ENCODE measurements around the gene CHD2.

DNA sequence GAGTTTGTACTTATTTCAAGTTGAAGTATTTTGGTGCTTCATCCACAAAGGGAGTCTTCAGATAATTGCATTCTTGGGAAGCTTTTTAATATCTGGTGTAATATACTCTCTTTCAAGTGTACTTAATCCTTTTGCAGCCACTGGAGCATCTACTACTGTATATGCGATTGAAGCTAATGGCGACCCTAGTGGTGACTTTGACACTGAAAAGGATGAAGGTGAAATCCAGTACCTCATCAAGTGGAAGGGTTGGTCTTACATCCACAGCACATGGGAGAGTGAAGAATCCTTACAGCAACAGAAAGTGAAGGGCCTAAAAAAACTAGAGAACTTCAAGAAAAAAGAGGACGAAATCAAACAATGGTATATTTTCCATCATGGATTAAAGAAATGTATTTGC lies 42.6 kb downstream of the CHD2 start:
- TF ChIP-seq, protein P1, sequence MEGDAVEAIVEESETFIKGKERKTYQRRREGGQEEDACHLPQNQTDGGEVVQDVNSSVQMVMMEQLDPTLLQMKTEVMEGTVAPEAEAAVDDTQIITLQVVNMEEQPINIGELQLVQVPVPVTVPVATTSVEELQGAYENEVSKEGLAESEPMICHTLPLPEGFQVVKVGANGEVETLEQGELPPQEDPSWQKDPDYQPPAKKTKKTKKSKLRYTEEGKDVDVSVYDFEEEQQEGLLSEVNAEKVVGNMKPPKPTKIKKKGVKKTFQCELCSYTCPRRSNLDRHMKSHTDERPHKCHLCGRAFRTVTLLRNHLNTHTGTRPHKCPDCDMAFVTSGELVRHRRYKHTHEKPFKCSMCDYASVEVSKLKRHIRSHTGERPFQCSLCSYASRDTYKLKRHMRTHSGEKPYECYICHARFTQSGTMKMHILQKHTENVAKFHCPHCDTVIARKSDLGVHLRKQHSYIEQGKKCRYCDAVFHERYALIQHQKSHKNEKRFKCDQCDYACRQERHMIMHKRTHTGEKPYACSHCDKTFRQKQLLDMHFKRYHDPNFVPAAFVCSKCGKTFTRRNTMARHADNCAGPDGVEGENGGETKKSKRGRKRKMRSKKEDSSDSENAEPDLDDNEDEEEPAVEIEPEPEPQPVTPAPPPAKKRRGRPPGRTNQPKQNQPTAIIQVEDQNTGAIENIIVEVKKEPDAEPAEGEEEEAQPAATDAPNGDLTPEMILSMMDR (IDR thresholded peaks at IDR 0.05; ENCODE audit: extremely low read depth in 1 of 2, insufficient read depth in 1 of 2, low read depth in 1 of 2, low read length in 2 of 2) = no peak
- TF ChIP-seq POLR2A (IDR thresholded peaks at IDR 0.05; ENCODE audit: low read depth, low read length) (no peak), EZH2 (IDR thresholded peaks at IDR 0.05; ENCODE audit: borderline replicate concordance, low read depth, low read length, severe bottlenecking) (no peak), POLR2AphosphoS5 (IDR thresholded peaks at IDR 0.05; ENCODE audit: insufficient read depth, low read depth, low read length) (no peak)
- TF ChIP-seq, protein P2, sequence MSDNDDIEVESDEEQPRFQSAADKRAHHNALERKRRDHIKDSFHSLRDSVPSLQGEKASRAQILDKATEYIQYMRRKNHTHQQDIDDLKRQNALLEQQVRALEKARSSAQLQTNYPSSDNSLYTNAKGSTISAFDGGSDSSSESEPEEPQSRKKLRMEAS (IDR thresholded peaks at IDR 0.05; ENCODE audit: insufficient read depth, insufficient read length) = no peak
